ENCODE results near the gene ARFGAP1.
"Not testable (repeated sequence)": the region's sequence is repeated elsewhere in the genome, so short reads cannot be mapped to it uniquely, and the experiment has no call there.

GRCh38 chr20:63251350-63251749, 21.3 kb upstream of the ARFGAP1 start:
- TF ChIP-seq CREB5 (CRISPR knock-in tag; IDR thresholded peaks at IDR 0.05; ENCODE audit: low read depth); ZNF70 (CRISPR knock-in tag; IDR thresholded peaks at IDR 0.05); BACH2 (CRISPR knock-in tag; IDR thresholded peaks at IDR 0.05; ENCODE audit: borderline replicate concordance); ZFP30 (CRISPR knock-in tag; IDR thresholded peaks at IDR 0.05); TOX (CRISPR knock-in tag; IDR thresholded peaks at IDR 0.05; ENCODE audit: borderline replicate concordance): not testable (repeated sequence)
- TF ChIP-seq, protein P1, sequence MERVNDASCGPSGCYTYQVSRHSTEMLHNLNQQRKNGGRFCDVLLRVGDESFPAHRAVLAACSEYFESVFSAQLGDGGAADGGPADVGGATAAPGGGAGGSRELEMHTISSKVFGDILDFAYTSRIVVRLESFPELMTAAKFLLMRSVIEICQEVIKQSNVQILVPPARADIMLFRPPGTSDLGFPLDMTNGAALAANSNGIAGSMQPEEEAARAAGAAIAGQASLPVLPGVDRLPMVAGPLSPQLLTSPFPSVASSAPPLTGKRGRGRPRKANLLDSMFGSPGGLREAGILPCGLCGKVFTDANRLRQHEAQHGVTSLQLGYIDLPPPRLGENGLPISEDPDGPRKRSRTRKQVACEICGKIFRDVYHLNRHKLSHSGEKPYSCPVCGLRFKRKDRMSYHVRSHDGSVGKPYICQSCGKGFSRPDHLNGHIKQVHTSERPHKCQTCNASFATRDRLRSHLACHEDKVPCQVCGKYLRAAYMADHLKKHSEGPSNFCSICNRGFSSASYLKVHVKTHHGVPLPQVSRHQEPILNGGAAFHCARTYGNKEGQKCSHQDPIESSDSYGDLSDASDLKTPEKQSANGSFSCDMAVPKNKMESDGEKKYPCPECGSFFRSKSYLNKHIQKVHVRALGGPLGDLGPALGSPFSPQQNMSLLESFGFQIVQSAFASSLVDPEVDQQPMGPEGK (CRISPR knock-in tag; IDR thresholded peaks at IDR 0.05; ENCODE audit: borderline replicate concordance), result not testable (repeated sequence)
